K562 (cell line): ENCODE data around the gene COL1A1. TPM values are rescaled to one million over a fixed set of nuclear protein-coding genes. Genes with fewer than 3 reads are reported as not detected.

Experiments
- ATAC-seq: fragments of 200-7000 bp; cut with Tn5 transposase; 3 replicates; pipeline ENCODE4 v1.9.1; 2020; ENCODE audit warnings: moderate library complexity
- BruUV-seq: library from RNA; stranded (reverse); fragments of 400-500 nt; replicated peaks from 2 replicates; lab custom pipeline; 2021; lab: Mats Ljungman, UMichigan
- CTCF ChIA-PET: fragments of 300-600 bp; formaldehyde crosslinking; extraction: SDS; loops from one replicate; lab custom pipeline; 2021; ENCODE audit warnings: low intra/inter-chr PET ratio; lab: Yijun Ruan, JAX
- POLR2A ChIA-PET: fragments of 300-600, 350-650 bp; sonication (Branson Sonifier 250); formaldehyde crosslinking; extraction: SDS; loops from one replicate; lab custom pipeline; 2021; ENCODE audit warnings: antibody characterized with exemption, inconsistent platforms; lab: Yijun Ruan, JAX
- DNase-seq, 4 experiments: peaks; one replicate each; pipeline versions ENCODE4 v3.0.0 to v3.0.0-alpha.2; 2011 to 2018; ENCODE audit warnings: low spot score in 3 of 4, mixed read lengths in 3 of 4; ENCODE audit errors: extremely low read depth in 1 of 4
- FAIRE-seq: peaks from 2 replicates; lab custom pipeline; 2011; peaks lifted over from hg19 to GRCh38; lab: Jason Lieb, UNC
- H2AFZ ChIP-seq: 2 replicates; pipeline ENCODE4 v1.6.0; 2011; ENCODE audit warnings: low read depth, low read length, control low read depth, inconsistent platforms
- H3K27ac ChIP-seq: fragments of 200-600 bp; 3 replicates; pipeline ENCODE4 v1.8.0; 2011; ENCODE audit warnings: low read depth, mild to moderate bottlenecking, control low read depth, inconsistent platforms, low read length, moderate library complexity, mixed read lengths; ENCODE audit errors: extremely low read depth
- H3K27me3 ChIP-seq, 2 experiments: fragments of 300-600 bp in 1 of 2; 2 replicates in 1 of 2; 3 replicates in 1 of 2; pipeline versions ENCODE4 v1.6.0 to v1.8.0; 2011; ENCODE audit warnings: inconsistent platforms in 2 of 2, low read length in 2 of 2, mild to moderate bottlenecking in 1 of 2, mixed read lengths in 1 of 2, moderate library complexity in 1 of 2; ENCODE audit not compliant: control insufficient read depth in 2 of 2, insufficient read depth in 2 of 2
- H3K36me3 ChIP-seq: fragments of 300-600 bp; 3 replicates; pipeline ENCODE4 v1.8.0; 2011; ENCODE audit warnings: mild to moderate bottlenecking, low read length, inconsistent platforms; ENCODE audit not compliant: control insufficient read depth, insufficient read depth
- H3K4me1 ChIP-seq, 2 experiments: fragments of 200-600 bp in 1 of 2; replicated peaks in 1 of 2; 2 replicates in 1 of 2; 3 replicates in 1 of 2; pipeline versions ENCODE4 v1.5.1 to v1.8.0; 2011; ENCODE audit warnings: inconsistent platforms in 2 of 2, low read length in 2 of 2, mild to moderate bottlenecking in 1 of 2, mixed read lengths in 1 of 2, moderate library complexity in 1 of 2; ENCODE audit not compliant: control insufficient read depth in 2 of 2, insufficient read depth in 2 of 2
- H3K4me2 ChIP-seq: 2 replicates; pipeline ENCODE4 v1.6.1; 2011; ENCODE audit warnings: low read length, control low read depth, inconsistent platforms, mixed read lengths; ENCODE audit not compliant: insufficient read depth
- H3K4me3 ChIP-seq: fragments of 200-600 bp; sonication (generic), shearing (Covaris generic); 2 replicates; pipeline ENCODE4 v1.5.1; 2016; ENCODE audit warnings: control low read depth, inconsistent platforms
- H3K79me2 ChIP-seq: fragments of 200-600 bp; 3 replicates; pipeline ENCODE4 v1.8.0; 2011; ENCODE audit warnings: low read length, inconsistent platforms; ENCODE audit not compliant: control insufficient read depth, insufficient read depth
- H3K9ac ChIP-seq, 2 experiments: 2 replicates each; pipeline versions ENCODE4 v1.6.0 to v1.6.1; 2011; ENCODE audit warnings: low read depth in 2 of 2, low read length in 2 of 2, control low read depth in 1 of 2, inconsistent platforms in 1 of 2, mild to moderate bottlenecking in 1 of 2, mixed read lengths in 1 of 2; ENCODE audit not compliant: insufficient read depth in 1 of 2
- H3K9me1 ChIP-seq: one replicate; pipeline ENCODE4 v1.6.0; 2011; ENCODE audit warnings: inconsistent platforms, mild to moderate bottlenecking, low read length, moderate library complexity; ENCODE audit not compliant: control insufficient read depth, insufficient read depth
- H3K9me3 ChIP-seq: replicated peaks from 2 replicates; pipeline ENCODE4 v1.5.1; 2011; ENCODE audit warnings: low read depth, low read length, inconsistent platforms; ENCODE audit not compliant: control insufficient read depth, insufficient read depth
- H4K20me1 ChIP-seq: replicated peaks from 2 replicates; pipeline ENCODE4 v1.6.1; 2011; ENCODE audit warnings: low read length, inconsistent platforms, mixed read lengths; ENCODE audit not compliant: control insufficient read depth, insufficient read depth
- CBFA2T2 ChIP-seq: fragments of 450-650 bp; conservative IDR thresholded peaks from 2 replicates; pipeline ENCODE4 v1.6.1; 2017; ENCODE audit warnings: mild to moderate bottlenecking
- GABPB2 ChIP-seq: fragments of 250-450 bp; sonication (Bioruptor Pico); conservative IDR thresholded peaks from 2 replicates; pipeline ENCODE4 v1.5.1; 2021; ENCODE audit warnings: mild to moderate bottlenecking
- HNRNPK ChIP-seq: fragments of 200-400 bp; formaldehyde crosslinking; IDR thresholded peaks from one replicate; pipeline ENCODE4 v1.6.1; 2018; ENCODE audit warnings: mild to moderate bottlenecking, low read depth, low read length; ENCODE audit not compliant: poor library complexity, severe bottlenecking
- NFE2 ChIP-seq: IDR thresholded peaks from 2 replicates; pipeline ENCODE4 v1.6.1; 2014; ENCODE audit warnings: antibody characterized with exemption, low read depth
- NFYB ChIP-seq: IDR thresholded peaks from 2 replicates; pipeline ENCODE4 v1.6.1; 2011; ENCODE audit warnings: mild to moderate bottlenecking, moderate library complexity; ENCODE audit not compliant: insufficient read length; ENCODE audit errors: extremely low read depth
- PTBP1 ChIP-seq: fragments of 200-400 bp; formaldehyde crosslinking; IDR thresholded peaks from 2 replicates; pipeline ENCODE4 v1.6.1; 2017; ENCODE audit warnings: low read depth, low read length
- SP2 ChIP-seq: IDR thresholded peaks from 2 replicates; pipeline ENCODE4 v1.6.1; 2011; ENCODE audit warnings: mild to moderate bottlenecking, low read depth, low read length, moderate library complexity; ENCODE audit not compliant: poor library complexity, severe bottlenecking; ENCODE audit errors: extremely low read depth
- STAT5B ChIP-seq: fragments of 250-450 bp; sonication (Bioruptor Pico); IDR thresholded peaks from 2 replicates; pipeline ENCODE4 v1.8.0; 2021; ENCODE audit warnings: mild to moderate bottlenecking, inconsistent platforms
- ZNF263 ChIP-seq: sonication (generic); formaldehyde crosslinking; IDR thresholded peaks from 2 replicates; pipeline ENCODE4 v1.8.0; 2022; ENCODE audit warnings: mild to moderate bottlenecking, missing genetic modification reagents, borderline replicate concordance
- WGBS: fragments of 100-300 bp; shearing (Covaris generic); methylation state at CpG from one replicate; pipeline ENCODE4 v1.1.6; 2016; ENCODE audit warnings: low coverage, mixed read lengths; ENCODE audit not compliant: insufficient coverage; ENCODE audit errors: missing lambda C conversion rate; 5-methylcytosine and 5-hydroxymethylcytosine counted together
- in situ Hi-C: fragments of 300-500 bp; cut with MboI; formaldehyde crosslinking; loops from 4 replicates; pipeline ENCODE4 v1.15.0; 2018; ENCODE audit warnings: inconsistent platforms, mixed read lengths
- intact Hi-C: fragments of 100-400 bp; cut with micrococcal nuclease; formaldehyde crosslinking; loops from 2 replicates; pipeline ENCODE4 v1.14.2; 2022
- polyA plus RNA-seq, 8 experiments: library from polyadenylated mRNA; depleted of rRNA in 4 of 8; stranded (reverse) in 5 of 8; unstranded in 3 of 8; fragments of >200 nt; fragmentation: Nextera tagmentation in 2 of 8; fragmentation: Illumina TruSeq in 1 of 8; extraction: Ambion mirVana in 2 of 8; extraction: Trizol in 1 of 8; gene quantifications; 2 replicates each; pipeline versions ENCODE4 v1.2.1 to v1.2.3, GENCODE V29; 2011 to 2014; ENCODE audit warnings: inconsistent platforms in 1 of 8, missing spikeins in 1 of 8
- total RNA-seq, 7 experiments: library from RNA; depleted of rRNA in 6 of 7; stranded (reverse); fragments of >200 nt in 6 of 7; fragmentation: Illumina TruSeq in 2 of 7; extraction: Trizol in 2 of 7; gene quantifications; 2 replicates each; pipeline versions ENCODE4 v1.2.1 to v1.2.3, GENCODE V29; 2011 to 2021; ENCODE audit warnings: low replicate concordance in 1 of 7
- TF ChIP-seq, protein P1 (sequence below): fragments of 450-650 bp; IDR thresholded peaks from 2 replicates; pipeline ENCODE4 v1.6.1; 2016; ENCODE audit warnings: antibody characterized with exemption
- TF ChIP-seq, protein P2 (sequence below), 3 experiments: fragments of 200-800 bp in 1 of 3; fragments of 250-450 bp in 1 of 3; fragments of 450-650 bp in 1 of 3; sonication (Bioruptor Pico) in 1 of 3; sonication (Bioruptor generic) in 1 of 3; formaldehyde crosslinking in 1 of 3; IDR thresholded peaks; 2 replicates each; pipeline versions ENCODE4 v1.6.1 to v1.8.0; 2016 to 2022; ENCODE audit warnings: mild to moderate bottlenecking in 2 of 3, missing genetic modification characterization in 2 of 3, missing compliant biosample characterization in 1 of 3, moderate library complexity in 1 of 3
- TF ChIP-seq, protein P3 (sequence below): fragments of 450-650 bp; formaldehyde crosslinking; conservative IDR thresholded peaks from 2 replicates; pipeline ENCODE4 v1.4.0; 2022; ENCODE audit warnings: mild to moderate bottlenecking, missing genetic modification characterization
- TF ChIP-seq, protein P4 (sequence below), 2 experiments: IDR thresholded peaks in 1 of 2; conservative IDR thresholded peaks in 1 of 2; 2 replicates each; pipeline ENCODE4 v1.6.1; 2016; ENCODE audit warnings: low read depth in 2 of 2, mild to moderate bottlenecking in 1 of 2, missing compliant biosample characterization in 1 of 2, missing genetic modification characterization in 1 of 2, moderate library complexity in 1 of 2

Gene COL1A1
- total and polyA plus RNA-seq, 9 of the 15 experiments (the other 6 are each of a cell fraction or from before 2014, with no cell fraction given), result 0.04 to 3.4 (median 0.18) TPM

DNA sequence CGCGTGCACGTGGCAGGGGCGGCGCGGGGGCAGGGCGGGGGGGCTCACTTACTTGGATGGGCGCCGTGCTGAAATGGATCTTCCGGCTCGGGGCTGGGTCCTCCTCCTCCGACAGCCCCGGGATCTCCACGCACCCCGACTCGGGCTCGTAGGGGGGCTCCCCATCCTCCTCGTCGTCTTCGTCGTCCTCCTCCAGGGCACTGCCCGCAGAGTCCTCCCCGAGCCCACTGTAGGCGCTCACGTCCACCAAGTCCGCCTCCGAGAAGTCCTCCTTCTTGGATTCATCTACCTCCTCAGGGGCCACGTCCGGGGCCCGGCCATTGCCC, 52.4 kb downstream of the COL1A1 start:
- peak overlapping the region; percentile 67 to 97 for H3K9ac ChIP-seq
- peaks cover 80% of the 10 kb centered on the region for H3K79me2 ChIP-seq
- FAIRE-seq (no peak), DNase-seq (no peak), ATAC-seq (no peak)
- BruUV-seq, result no TSS peak
- H3K4me3 ChIP-seq, result peak overlapping the region; percentile 67
- in situ Hi-C loops, result no loop called here
- WGBS, result 0% methylated on average over 7 of the region's 30 CpGs
- H3K4me2 ChIP-seq, result peak overlapping the region; percentile 80
- H3K27ac ChIP-seq, result peak overlapping the region; percentile 83
- intact Hi-C loops, result no loop called here
- no peaks in the 10 kb centered on the region for H3K9me3 ChIP-seq
- ChIA-PET CTCF (no interaction called here), POLR2A (interaction anchor here (0.6 kb wide), 1 partner anchor 56 kb away, joined by 4 read pairs; no protein-coding TSS in a partner anchor)
- H2AFZ ChIP-seq, result no peak overlapping the region
- H3K36me3 ChIP-seq, result peaks cover 41% of the 10 kb centered on the region
- peaks cover 40 to 95% of the 10 kb centered on the region in 2 experiments for H3K4me1 ChIP-seq
- H3K27me3 ChIP-seq, result no peaks in the 10 kb centered on the region
- H4K20me1 ChIP-seq, result peaks cover 14% of the 10 kb centered on the region
- peaks cover 15% of the 10 kb centered on the region for H3K9me1 ChIP-seq
- TF ChIP-seq, protein P1, sequence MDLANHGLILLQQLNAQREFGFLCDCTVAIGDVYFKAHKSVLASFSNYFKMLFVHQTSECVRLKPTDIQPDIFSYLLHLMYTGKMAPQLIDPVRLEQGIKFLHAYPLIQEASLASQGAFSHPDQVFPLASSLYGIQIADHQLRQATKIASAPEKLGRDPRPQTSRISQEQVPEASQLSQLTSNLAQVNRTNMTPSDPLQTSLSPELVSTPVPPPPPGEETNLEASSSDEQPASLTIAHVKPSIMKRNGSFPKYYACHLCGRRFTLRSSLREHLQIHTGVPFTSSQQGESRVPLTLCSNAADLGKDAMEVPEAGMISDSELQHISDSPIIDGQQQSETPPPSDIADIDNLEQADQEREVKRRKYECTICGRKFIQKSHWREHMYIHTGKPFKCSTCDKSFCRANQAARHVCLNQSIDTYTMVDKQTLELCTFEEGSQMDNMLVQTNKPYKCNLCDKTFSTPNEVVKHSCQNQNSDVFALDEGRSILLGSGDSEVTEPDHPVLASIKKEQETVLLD, result no peak
- TF ChIP-seq STAT5B (CRISPR knock-in tag) (no peak), PTBP1 (no peak), ZNF263 (peak; percentile 83), GABPB2 (CRISPR knock-in tag) (no peak), NFE2 (no peak), NFYB (no peak), SP2 (no peak), HNRNPK (no peak), CBFA2T2 (no peak)
- TF ChIP-seq, protein P2, sequence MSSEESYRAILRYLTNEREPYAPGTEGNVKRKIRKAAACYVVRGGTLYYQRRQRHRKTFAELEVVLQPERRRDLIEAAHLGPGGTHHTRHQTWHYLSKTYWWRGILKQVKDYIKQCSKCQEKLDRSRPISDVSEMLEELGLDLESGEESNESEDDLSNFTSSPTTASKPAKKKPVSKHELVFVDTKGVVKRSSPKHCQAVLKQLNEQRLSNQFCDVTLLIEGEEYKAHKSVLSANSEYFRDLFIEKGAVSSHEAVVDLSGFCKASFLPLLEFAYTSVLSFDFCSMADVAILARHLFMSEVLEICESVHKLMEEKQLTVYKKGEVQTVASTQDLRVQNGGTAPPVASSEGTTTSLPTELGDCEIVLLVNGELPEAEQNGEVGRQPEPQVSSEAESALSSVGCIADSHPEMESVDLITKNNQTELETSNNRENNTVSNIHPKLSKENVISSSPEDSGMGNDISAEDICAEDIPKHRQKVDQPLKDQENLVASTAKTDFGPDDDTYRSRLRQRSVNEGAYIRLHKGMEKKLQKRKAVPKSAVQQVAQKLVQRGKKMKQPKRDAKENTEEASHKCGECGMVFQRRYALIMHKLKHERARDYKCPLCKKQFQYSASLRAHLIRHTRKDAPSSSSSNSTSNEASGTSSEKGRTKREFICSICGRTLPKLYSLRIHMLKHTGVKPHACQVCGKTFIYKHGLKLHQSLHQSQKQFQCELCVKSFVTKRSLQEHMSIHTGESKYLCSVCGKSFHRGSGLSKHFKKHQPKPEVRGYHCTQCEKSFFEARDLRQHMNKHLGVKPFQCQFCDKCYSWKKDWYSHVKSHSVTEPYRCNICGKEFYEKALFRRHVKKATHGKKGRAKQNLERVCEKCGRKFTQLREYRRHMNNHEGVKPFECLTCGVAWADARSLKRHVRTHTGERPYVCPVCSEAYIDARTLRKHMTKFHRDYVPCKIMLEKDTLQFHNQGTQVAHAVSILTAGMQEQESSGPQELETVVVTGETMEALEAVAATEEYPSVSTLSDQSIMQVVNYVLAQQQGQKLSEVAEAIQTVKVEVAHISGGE (CRISPR knock-in tag; IDR thresholded peaks at IDR 0.05), result peak in 1 of 3 experiments; percentile 10; a peak in 1 of 6 replicates
- TF ChIP-seq, protein P3, sequence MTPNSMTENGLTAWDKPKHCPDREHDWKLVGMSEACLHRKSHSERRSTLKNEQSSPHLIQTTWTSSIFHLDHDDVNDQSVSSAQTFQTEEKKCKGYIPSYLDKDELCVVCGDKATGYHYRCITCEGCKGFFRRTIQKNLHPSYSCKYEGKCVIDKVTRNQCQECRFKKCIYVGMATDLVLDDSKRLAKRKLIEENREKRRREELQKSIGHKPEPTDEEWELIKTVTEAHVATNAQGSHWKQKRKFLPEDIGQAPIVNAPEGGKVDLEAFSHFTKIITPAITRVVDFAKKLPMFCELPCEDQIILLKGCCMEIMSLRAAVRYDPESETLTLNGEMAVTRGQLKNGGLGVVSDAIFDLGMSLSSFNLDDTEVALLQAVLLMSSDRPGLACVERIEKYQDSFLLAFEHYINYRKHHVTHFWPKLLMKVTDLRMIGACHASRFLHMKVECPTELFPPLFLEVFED, result no peak
- TF ChIP-seq, protein P4, sequence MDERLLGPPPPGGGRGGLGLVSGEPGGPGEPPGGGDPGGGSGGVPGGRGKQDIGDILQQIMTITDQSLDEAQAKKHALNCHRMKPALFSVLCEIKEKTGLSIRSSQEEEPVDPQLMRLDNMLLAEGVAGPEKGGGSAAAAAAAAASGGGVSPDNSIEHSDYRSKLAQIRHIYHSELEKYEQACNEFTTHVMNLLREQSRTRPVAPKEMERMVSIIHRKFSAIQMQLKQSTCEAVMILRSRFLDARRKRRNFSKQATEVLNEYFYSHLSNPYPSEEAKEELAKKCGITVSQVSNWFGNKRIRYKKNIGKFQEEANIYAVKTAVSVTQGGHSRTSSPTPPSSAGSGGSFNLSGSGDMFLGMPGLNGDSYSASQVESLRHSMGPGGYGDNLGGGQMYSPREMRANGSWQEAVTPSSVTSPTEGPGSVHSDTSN (CRISPR knock-in tag; IDR thresholded peaks at IDR 0.05; ENCODE audit: low read depth), result no peak
- TF ChIP-seq, protein P4 (tag; conservative IDR thresholded peaks at IDR 0.05; ENCODE audit: low read depth), result no peak
